KMS-11 (cell line): ENCODE data around the gene GYG2.
"Not testable (repeated sequence)": the region's sequence is repeated elsewhere in the genome, so short reads cannot be mapped to it uniquely, and the experiment has no call there.

Experiments
- H2AFZ ChIP-seq: fragments of 200-600 bp; sonication (generic); 2 replicates; pipeline ENCODE4 v1.6.1; 2016; ENCODE audit warnings: antibody characterized with exemption, mixed run types, low read depth
- H3K27ac ChIP-seq: fragments of 200-600 bp; sonication (generic); 2 replicates; pipeline ENCODE4 v1.6.1; 2016; ENCODE audit warnings: mild to moderate bottlenecking, mixed run types
- H3K27me3 ChIP-seq: fragments of 200-600 bp; sonication (generic); 2 replicates; pipeline ENCODE4 v1.6.1; 2017; ENCODE audit warnings: mild to moderate bottlenecking, low read depth, mixed run types, moderate library complexity; ENCODE audit not compliant: insufficient read depth
- H3K36me3 ChIP-seq: fragments of 200-600 bp; sonication (generic); 2 replicates; pipeline ENCODE4 v1.6.1; 2017; ENCODE audit warnings: mild to moderate bottlenecking, mixed run types; ENCODE audit not compliant: insufficient read depth
- H3K4me1 ChIP-seq: fragments of 200-600 bp; sonication (generic); 2 replicates; pipeline ENCODE4 v1.6.1; 2016; ENCODE audit warnings: mild to moderate bottlenecking, low read depth, mixed run types; ENCODE audit not compliant: poor library complexity, severe bottlenecking
- H3K4me2 ChIP-seq: fragments of 200-600 bp; sonication (generic); 2 replicates; pipeline ENCODE4 v1.7.0; 2016; ENCODE audit warnings: mild to moderate bottlenecking, mixed run types
- H3K4me3 ChIP-seq: fragments of 200-600 bp; sonication (generic); IDR thresholded peaks from 2 replicates; pipeline ENCODE4 v1.6.1; 2017; ENCODE audit warnings: low read depth, low read length, mixed read lengths; ENCODE audit not compliant: insufficient read depth
- H3K79me2 ChIP-seq: fragments of 200-600 bp; sonication (generic); 2 replicates; pipeline ENCODE4 v1.6.1; 2016; ENCODE audit warnings: low read depth, mixed run types; ENCODE audit not compliant: insufficient read depth
- H3K9ac ChIP-seq: fragments of 200-600 bp; sonication (generic); 2 replicates; pipeline ENCODE4 v1.6.1; 2016; ENCODE audit warnings: mild to moderate bottlenecking, mixed run types
- H4K20me1 ChIP-seq: fragments of 200-600 bp; sonication (generic); 2 replicates; pipeline ENCODE4 v1.6.1; 2016; ENCODE audit warnings: mild to moderate bottlenecking, mixed run types; ENCODE audit not compliant: insufficient read depth
- TF ChIP-seq, protein P1 (sequence below): fragments of 200-600 bp; sonication (generic); conservative IDR thresholded peaks from 2 replicates; pipeline ENCODE4 v1.6.1; 2017; ENCODE audit warnings: low read depth, mild to moderate bottlenecking, antibody characterized with exemption, low read length, moderate library complexity, mixed read lengths

GYG2 gene

DNA sequence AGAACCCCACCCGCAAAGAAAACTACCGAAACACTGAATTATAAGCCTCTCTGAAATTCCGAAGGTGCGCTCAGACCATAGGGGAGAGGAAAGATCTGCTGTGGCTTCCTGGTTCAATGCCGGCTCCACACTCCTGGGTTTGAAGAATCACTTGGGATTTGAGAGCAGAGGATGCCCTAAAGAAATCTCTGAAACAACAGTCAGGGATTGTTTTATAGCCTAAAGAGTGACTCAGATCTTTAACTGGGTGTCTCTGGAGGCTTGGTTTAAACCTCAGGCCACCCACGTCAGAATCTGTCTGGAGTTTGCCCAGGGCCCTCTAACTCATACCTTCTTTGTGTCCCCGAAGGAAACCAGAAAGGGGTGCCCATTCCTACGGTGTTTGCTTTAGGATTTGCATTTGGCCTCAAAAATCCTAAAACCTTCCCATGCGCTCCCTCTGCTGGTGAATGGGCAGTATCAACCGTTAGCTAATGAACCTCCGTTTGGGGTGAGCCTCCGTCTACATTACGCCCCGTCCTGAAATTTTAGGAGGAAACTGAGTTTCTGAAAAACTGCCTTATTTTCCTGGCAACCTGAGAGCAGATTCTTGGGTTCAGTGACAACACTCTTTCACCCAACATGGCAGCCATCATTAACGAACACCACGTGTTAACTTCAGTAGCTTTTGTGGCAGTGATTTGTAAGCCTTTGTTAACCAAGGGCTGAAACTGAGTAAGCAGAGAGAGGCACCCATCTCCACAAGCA is 16.4 kb upstream of the GYG2 start:
- not testable (repeated sequence) for H3K27ac ChIP-seq, H3K9ac ChIP-seq, H3K4me1 ChIP-seq, H3K4me3 ChIP-seq, H4K20me1 ChIP-seq, H3K27me3 ChIP-seq, H3K4me2 ChIP-seq, H3K79me2 ChIP-seq, H3K36me3 ChIP-seq
- TF ChIP-seq, protein P1, sequence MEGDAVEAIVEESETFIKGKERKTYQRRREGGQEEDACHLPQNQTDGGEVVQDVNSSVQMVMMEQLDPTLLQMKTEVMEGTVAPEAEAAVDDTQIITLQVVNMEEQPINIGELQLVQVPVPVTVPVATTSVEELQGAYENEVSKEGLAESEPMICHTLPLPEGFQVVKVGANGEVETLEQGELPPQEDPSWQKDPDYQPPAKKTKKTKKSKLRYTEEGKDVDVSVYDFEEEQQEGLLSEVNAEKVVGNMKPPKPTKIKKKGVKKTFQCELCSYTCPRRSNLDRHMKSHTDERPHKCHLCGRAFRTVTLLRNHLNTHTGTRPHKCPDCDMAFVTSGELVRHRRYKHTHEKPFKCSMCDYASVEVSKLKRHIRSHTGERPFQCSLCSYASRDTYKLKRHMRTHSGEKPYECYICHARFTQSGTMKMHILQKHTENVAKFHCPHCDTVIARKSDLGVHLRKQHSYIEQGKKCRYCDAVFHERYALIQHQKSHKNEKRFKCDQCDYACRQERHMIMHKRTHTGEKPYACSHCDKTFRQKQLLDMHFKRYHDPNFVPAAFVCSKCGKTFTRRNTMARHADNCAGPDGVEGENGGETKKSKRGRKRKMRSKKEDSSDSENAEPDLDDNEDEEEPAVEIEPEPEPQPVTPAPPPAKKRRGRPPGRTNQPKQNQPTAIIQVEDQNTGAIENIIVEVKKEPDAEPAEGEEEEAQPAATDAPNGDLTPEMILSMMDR = peak; percentile 52; the same call in 1 of the 2 replicates
- peak overlapping the region; percentile 50 for H2AFZ ChIP-seq

DNA sequence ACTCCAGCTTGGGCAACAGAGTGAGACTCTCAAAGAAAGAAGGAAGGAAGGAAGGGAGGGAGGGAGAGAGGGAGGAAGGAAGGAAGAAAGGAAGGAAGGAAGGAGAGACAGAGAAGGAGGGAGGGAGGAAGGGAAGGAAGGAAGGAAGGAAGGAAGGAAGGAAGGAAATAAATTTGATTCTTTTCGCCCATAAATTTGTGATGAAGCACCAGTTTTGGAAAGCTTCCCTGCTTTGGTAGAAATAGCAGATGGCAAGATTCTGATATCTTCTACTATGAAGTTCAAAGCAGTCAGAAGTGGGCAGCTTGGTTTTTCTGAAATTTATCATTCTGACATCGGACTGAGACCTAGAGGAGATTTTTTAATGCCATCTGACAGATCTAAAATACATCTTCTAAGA is 11.7 kb upstream of the GYG2 start:
- no peak overlapping the region for H3K4me3 ChIP-seq

DNA sequence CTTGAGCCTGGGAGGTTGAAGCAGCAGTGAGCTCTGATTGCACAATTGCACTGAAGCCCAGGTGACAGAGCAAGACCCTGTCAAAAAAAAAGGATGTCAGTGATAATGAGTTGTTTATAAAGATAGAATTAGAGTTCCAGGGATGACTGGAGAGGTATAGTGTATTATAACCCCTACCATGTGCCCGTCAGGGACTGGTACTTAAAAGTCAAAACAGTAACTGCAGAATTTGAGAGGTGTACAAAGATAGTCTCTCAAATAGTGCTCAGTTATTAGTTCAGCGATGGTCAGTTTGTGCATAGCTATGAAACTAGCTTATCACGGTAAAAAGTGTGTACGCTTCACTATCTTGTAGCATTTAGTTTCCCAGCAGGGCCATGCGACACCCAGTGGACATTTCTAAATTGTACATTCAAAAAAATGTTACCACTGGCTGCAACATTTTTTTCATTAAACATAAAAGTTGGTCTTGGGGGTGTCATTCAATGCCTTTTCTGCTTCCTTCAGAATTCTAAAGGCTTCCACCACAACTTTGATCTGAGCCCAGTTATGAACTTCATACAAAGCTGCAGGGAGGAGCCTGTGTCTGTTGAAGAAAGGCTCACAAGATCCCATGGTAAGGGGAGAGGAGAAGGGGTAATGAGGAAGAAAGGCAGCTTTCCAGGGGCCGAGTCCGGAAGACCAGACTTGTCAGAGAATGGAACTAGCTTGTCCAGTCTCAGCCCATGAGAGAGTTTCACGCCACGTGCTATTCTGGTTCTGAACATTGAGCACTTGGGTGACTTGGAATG is 9.2 kb upstream of the GYG2 start:
- Histone ChIP-seq H3K4me2 (no peak overlapping the region), H4K20me1 (no peaks in the 10 kb centered on the region), H3K4me3 (no peak overlapping the region), H2AFZ (no peak overlapping the region), H3K4me1 (no peaks in the 10 kb centered on the region), H3K27ac (no peak overlapping the region), H3K36me3 (no peaks in the 10 kb centered on the region), H3K79me2 (no peaks in the 10 kb centered on the region), H3K27me3 (no peaks in the 10 kb centered on the region), H3K9ac (no peak overlapping the region)
- TF ChIP-seq, protein P1 = peak; percentile 39; the same call in 1 of the 2 replicates

More for the DNA sequence above, 11.7 kb upstream of the GYG2 start:
- Histone ChIP-seq H3K4me1 (no peaks in the 10 kb centered on the region), H3K9ac (no peak overlapping the region), H3K36me3 (no peaks in the 10 kb centered on the region), H2AFZ (no peak overlapping the region), H3K79me2 (no peaks in the 10 kb centered on the region), H3K4me2 (no peak overlapping the region), H3K27me3 (no peaks in the 10 kb centered on the region), H3K27ac (no peak overlapping the region), H4K20me1 (no peaks in the 10 kb centered on the region)
- TF ChIP-seq, protein P1 = no peak

DNA sequence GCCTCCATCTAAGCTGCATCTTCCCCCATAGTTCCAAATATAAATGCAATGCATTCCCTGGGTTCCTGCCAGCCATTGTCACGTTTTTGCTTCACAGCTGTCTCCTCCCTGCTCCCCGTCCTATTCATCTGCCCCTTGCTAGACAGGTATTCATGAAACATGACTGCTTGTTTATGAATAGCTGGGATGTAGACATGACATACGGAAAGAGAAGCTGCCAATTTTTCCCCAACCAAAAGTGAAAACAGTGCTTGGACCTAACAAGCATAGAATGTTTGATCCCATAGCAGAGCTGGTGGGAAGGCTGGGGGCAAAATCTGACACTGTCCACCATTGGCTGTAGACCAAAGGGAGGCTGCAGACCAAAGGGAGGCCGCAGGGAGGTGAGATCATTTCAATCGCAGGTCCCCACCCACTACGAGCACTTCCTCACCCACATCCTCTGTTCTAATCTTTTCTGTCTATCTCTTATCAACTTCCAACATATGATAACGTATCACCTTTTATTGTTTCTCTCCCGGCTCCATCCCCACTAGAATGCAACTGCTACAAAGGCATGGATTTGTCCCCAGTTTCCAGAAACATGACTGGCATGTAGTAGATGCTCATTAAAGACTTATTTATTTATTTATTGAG is 8.5 kb upstream of the GYG2 start:
- no peaks in the 10 kb centered on the region for H3K27me3 ChIP-seq
- H3K4me2 ChIP-seq = no peak overlapping the region
- no peak overlapping the region for H3K27ac ChIP-seq
- H3K9ac ChIP-seq = no peak overlapping the region
- H3K36me3 ChIP-seq = no peaks in the 10 kb centered on the region
- H4K20me1 ChIP-seq = no peaks in the 10 kb centered on the region
- no peaks in the 10 kb centered on the region for H3K79me2 ChIP-seq
- no peak overlapping the region for H2AFZ ChIP-seq
- H3K4me3 ChIP-seq = no peak overlapping the region
- TF ChIP-seq, protein P1 = no peak
- H3K4me1 ChIP-seq = no peaks in the 10 kb centered on the region
